ENCODE results near the gene PAGR1.

The PAGR1 gene

DNA sequence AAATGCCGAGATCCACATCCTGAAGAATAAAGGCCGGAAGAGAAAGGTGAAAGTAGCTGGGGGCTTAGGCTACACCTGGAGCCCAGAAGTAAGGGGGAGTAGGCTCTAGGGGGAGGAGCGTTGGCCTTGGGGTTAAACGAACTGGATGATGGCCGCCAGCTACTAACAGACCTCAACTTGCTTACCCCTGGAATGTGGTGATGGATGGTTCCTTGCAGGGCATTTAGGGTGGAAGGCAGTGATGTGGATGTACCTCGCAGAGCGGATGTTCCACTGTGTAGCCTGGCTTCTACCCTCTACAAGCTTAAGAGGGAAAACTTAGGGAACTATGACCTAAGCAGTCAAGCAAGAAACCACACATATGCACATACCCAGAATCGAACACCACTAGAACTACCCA, 11.9 kb upstream of the PAGR1 start:
- TF ChIP-seq RARB (CRISPR knock-in tag; IDR thresholded peaks at IDR 0.05) (no peak), ESRRG (CRISPR knock-in tag; IDR thresholded peaks at IDR 0.05) (no peak), TCF4 (CRISPR knock-in tag; IDR thresholded peaks at IDR 0.05; ENCODE audit: borderline replicate concordance) (no peak), CSRNP3 (CRISPR knock-in tag; IDR thresholded peaks at IDR 0.05) (no peak), CREB5 (CRISPR knock-in tag; IDR thresholded peaks at IDR 0.05; ENCODE audit: low read depth) (no peak), BACH2 (CRISPR knock-in tag; IDR thresholded peaks at IDR 0.05; ENCODE audit: borderline replicate concordance) (no peak), ZFP30 (CRISPR knock-in tag; IDR thresholded peaks at IDR 0.05) (no peak), ZNF70 (CRISPR knock-in tag; IDR thresholded peaks at IDR 0.05) (no peak), TOX (CRISPR knock-in tag; IDR thresholded peaks at IDR 0.05; ENCODE audit: borderline replicate concordance) (no peak), ZFP3 (CRISPR knock-in tag; IDR thresholded peaks at IDR 0.05) (no peak), ISL1 (CRISPR knock-in tag; IDR thresholded peaks at IDR 0.05) (no peak), ZC3H10 (CRISPR knock-in tag; IDR thresholded peaks at IDR 0.05) (no peak)
- TF ChIP-seq, protein P1, sequence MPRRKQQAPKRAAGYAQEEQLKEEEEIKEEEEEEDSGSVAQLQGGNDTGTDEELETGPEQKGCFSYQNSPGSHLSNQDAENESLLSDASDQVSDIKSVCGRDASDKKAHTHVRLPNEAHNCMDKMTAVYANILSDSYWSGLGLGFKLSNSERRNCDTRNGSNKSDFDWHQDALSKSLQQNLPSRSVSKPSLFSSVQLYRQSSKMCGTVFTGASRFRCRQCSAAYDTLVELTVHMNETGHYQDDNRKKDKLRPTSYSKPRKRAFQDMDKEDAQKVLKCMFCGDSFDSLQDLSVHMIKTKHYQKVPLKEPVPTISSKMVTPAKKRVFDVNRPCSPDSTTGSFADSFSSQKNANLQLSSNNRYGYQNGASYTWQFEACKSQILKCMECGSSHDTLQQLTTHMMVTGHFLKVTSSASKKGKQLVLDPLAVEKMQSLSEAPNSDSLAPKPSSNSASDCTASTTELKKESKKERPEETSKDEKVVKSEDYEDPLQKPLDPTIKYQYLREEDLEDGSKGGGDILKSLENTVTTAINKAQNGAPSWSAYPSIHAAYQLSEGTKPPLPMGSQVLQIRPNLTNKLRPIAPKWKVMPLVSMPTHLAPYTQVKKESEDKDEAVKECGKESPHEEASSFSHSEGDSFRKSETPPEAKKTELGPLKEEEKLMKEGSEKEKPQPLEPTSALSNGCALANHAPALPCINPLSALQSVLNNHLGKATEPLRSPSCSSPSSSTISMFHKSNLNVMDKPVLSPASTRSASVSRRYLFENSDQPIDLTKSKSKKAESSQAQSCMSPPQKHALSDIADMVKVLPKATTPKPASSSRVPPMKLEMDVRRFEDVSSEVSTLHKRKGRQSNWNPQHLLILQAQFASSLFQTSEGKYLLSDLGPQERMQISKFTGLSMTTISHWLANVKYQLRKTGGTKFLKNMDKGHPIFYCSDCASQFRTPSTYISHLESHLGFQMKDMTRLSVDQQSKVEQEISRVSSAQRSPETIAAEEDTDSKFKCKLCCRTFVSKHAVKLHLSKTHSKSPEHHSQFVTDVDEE (CRISPR knock-in tag; IDR thresholded peaks at IDR 0.05), result no peak
- TF ChIP-seq, protein P2, sequence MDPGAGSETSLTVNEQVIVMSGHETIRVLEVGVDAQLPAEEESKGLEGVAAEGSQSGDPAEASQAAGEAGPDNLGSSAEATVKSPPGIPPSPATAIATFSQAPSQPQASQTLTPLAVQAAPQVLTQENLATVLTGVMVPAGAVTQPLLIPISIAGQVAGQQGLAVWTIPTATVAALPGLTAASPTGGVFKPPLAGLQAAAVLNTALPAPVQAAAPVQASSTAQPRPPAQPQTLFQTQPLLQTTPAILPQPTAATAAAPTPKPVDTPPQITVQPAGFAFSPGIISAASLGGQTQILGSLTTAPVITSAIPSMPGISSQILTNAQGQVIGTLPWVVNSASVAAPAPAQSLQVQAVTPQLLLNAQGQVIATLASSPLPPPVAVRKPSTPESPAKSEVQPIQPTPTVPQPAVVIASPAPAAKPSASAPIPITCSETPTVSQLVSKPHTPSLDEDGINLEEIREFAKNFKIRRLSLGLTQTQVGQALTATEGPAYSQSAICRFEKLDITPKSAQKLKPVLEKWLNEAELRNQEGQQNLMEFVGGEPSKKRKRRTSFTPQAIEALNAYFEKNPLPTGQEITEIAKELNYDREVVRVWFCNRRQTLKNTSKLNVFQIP (CRISPR knock-in tag; IDR thresholded peaks at IDR 0.05; ENCODE audit: borderline replicate concordance, low read depth), result no peak

DNA sequence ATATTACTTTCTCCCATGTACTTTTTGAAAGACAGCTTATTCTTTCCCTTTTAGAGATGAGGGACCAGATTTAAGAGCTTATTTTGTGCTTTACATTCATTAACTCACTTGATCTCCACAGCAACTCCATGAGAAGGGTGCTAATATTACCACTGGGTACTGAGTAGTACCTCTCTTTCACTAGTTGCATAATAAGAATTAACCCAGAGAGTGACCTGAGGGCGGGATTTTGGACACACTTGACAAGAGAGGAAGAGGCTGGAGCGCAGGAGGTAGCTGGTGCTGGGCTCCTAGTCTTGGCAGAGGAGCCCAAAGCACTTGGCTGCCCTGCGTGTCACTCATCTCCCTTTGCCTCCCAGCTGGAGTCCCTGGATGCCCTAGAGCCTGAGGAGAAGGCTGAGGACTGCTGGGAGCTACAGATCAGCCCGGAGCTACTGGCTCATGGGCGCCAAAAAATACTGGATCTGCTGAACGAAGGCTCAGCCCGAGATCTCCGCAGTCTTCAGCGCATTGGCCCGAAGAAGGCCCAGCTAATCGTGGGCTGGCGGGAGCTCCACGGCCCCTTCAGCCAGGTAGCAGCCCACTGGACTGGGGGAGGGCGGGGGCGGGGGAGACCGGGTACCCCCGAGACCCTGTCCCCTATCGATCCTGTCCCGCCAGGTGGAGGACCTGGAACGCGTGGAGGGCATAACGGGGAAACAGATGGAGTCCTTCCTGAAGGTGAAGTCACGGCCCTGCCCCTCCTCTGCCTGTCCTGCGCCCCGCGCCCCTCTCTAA, 11.3 kb upstream of the PAGR1 start:
- no peak for ATAC-seq

More for the DNA sequence above, 11.9 kb upstream of the PAGR1 start:
- ATAC-seq, result no peak

DNA sequence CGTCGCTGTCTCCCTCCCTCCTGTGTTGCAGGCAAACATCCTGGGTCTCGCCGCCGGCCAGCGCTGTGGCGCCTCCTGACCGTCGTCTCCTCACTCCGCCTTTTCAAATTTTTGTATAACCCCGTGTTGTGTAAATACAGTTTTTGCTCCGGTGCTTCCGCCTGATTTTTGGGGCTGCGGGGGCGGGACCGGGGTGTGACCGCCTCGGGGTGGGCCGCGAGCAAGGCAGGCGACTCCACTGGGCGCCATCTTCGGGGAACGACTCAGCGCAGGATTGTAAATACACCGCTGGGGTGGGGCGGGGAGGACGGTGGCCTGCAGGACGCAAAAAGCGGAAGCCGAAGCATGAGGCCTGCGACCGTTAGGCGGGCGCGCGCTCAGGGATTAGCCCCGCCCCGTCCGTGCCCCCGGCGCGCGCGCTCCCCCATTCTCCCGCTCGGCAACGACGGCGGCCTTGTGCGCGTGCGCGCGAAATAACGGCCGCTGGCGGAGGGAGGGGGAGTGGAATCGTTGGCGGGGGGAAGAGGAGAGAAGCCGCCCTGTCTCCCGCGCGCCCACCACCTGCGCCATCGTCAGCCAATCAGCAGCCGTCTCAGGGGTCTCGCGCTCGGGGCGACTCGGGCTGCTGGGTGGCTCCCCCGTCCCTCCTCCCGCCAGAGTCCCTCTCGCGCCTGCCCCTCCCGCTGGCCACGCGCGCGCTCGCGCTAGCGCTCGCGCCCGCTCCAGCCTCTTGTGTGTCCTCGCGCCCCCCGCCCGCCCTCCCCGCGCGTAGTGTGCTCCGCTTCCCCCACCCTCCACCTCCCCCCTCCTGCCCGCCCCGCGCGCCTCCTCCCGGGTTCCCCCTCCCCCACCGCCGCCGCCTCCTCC, 10.5 kb upstream of the PAGR1 start:
- ATAC-seq, result peak; percentile 70
- TF ChIP-seq CSDC2 (CRISPR knock-in tag; IDR thresholded peaks at IDR 0.05), result 0 out of 2 replicates have a peak, but pooled peaks have one; percentile 78
- TF ChIP-seq RARB (CRISPR knock-in tag; IDR thresholded peaks at IDR 0.05), result 0 out of 2 replicates have a peak, but pooled peaks have one; percentile 47
- TF ChIP-seq, protein P1 (CRISPR knock-in tag; IDR thresholded peaks at IDR 0.05), result peak; percentile 94
- TF ChIP-seq CSRNP3 (CRISPR knock-in tag; IDR thresholded peaks at IDR 0.05), result no peak
- TF ChIP-seq ZFP30 (CRISPR knock-in tag; IDR thresholded peaks at IDR 0.05), result no peak
- TF ChIP-seq ZFP3 (CRISPR knock-in tag; IDR thresholded peaks at IDR 0.05), result no peak
- TF ChIP-seq ZC3H10 (CRISPR knock-in tag; IDR thresholded peaks at IDR 0.05), result no peak
- peak; percentile 88; the same call in 1 of the 2 replicates for TF ChIP-seq SNAI2 (CRISPR knock-in tag; IDR thresholded peaks at IDR 0.05)
- TF ChIP-seq OSR1 (CRISPR knock-in tag; IDR thresholded peaks at IDR 0.05), result no peak
- 0 out of 2 replicates have a peak, but pooled peaks have one; percentile 19 for TF ChIP-seq ZNF565 (CRISPR knock-in tag; conservative IDR thresholded peaks at IDR 0.05; ENCODE audit: low read depth)
- no peak for TF ChIP-seq ZNF70 (CRISPR knock-in tag; IDR thresholded peaks at IDR 0.05)
- peak; percentile 63; the same call in 1 of the 2 replicates for TF ChIP-seq GLIS3 (CRISPR knock-in tag; IDR thresholded peaks at IDR 0.05)
- TF ChIP-seq ISL1 (CRISPR knock-in tag; IDR thresholded peaks at IDR 0.05), result no peak
- TF ChIP-seq TOX (CRISPR knock-in tag; IDR thresholded peaks at IDR 0.05; ENCODE audit: borderline replicate concordance), result no peak

More for the DNA sequence above, 11.3 kb upstream of the PAGR1 start:
- TF ChIP-seq OSR1 (CRISPR knock-in tag; IDR thresholded peaks at IDR 0.05) (no peak), RARB (CRISPR knock-in tag; IDR thresholded peaks at IDR 0.05) (no peak), SNAI2 (CRISPR knock-in tag; IDR thresholded peaks at IDR 0.05) (no peak), ZFP3 (CRISPR knock-in tag; IDR thresholded peaks at IDR 0.05) (no peak), PPARA (CRISPR knock-in tag; IDR thresholded peaks at IDR 0.05; ENCODE audit: borderline replicate concordance) (no peak), ESRRG (CRISPR knock-in tag; IDR thresholded peaks at IDR 0.05) (no peak)

All from SK-N-SH treated with all-trans-retinoic acid at 6 μM for 48 hours (cell line).